ENCODE results near the gene ATP9A. TPM values are rescaled to one million over a fixed set of nuclear protein-coding genes. Genes with fewer than 3 reads are reported as not detected.
"Not testable (repeated sequence)": the region's sequence is repeated elsewhere in the genome, so short reads cannot be mapped to it uniquely, and the experiment has no call there.

Gene ATP9A
- total and polyA plus RNA-seq, 2 experiments from 2014 or later, result 11.3 to 16.9 TPM

DNA sequence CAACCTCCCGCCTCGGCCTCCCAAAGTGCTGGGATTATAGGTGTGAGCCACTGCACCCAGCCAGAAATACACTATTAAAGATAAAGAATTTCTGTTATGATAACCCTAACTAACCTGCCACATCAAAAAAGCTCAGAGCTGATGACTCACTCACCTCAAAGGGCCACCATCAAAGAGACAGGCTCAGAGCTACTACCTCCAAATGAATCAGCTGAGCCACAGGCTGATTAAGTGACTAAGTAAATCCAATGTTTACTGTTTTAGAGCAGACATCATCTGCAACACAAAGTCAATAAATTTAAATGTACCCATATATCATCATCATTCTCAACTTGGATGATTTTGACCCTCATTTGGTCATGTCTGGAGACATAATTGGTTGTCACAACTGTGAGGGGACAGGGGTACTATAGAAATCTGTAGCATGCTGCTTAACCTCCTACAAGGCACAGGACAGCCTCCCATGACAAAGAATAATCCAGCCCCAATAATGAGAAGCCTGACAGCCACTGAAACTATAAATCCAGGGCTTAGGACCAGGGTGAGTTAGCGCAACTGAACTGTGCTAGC, 106.5 kb downstream of the ATP9A start:
- no peak for TF ChIP-seq CTCF (IDR thresholded peaks at IDR 0.05; ENCODE audit: low read depth, low read length)
- Histone ChIP-seq H3K27ac (no peak overlapping the region), H3K27me3 (no peaks in the 10 kb centered on the region), H3K9me3 (ENCODE audit: low read depth) (no peaks in the 10 kb centered on the region), H3K4me1 (ENCODE audit: low read depth) (no peaks in the 10 kb centered on the region), H3K4me3 (no peak overlapping the region), H3K36me3 (no peaks in the 10 kb centered on the region)
- DNase-seq (ENCODE audit: low read depth in 1 of 2, low spot score in 1 of 2), result no peak

DNA sequence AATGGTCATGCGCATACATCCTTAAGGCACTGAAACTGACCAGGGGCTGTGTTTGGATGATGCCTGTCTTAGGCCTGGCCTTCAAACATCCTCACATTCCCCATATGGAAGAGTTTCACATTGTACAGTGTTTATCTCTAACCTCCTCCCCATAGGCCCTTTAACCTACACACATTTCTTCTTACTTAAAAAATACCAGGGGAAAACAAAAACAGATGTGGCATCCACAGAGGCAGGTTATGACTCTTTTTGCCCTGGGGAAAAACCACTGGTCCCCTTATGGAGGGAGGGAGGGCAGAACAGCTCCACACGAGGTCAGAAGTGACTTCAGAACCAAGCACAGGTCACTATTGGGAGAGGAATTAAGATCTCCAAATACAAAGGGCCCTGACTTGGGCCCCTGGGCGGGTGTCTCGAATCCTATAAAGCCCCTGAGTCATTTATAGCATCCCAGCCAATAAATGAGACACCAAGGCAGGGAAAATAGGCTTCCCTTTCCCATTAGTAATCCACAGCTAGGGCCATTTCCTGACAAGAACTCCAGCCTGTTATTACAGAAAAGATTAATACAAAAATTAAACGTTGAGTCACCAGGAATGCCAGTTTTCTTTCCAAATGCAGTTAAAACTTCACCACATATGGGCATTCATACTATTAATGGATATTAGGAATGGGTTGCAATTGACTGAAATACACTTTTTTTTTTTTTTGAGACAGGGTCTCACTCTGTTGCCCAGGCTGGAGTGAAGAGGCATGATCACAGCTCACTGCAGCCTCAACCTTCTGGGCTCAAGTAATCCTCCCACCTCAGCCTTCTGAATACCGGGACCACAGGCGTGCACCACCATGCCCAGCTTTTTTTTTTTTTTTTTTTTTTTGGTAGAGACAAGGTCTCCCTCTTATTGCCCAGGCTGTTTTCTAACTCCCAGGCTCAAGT, 107.2 kb downstream of the ATP9A start:
- H3K27ac ChIP-seq, result no peak overlapping the region
- H3K36me3 ChIP-seq, result peaks cover under 1% of the 10 kb centered on the region
- no peak for TF ChIP-seq CTCF (IDR thresholded peaks at IDR 0.05; ENCODE audit: low read depth, low read length)
- H3K9me3 ChIP-seq (ENCODE audit: low read depth), result no peaks in the 10 kb centered on the region
- H3K27me3 ChIP-seq, result no peaks in the 10 kb centered on the region
- no peak overlapping the region for H3K4me3 ChIP-seq
- H3K4me1 ChIP-seq (ENCODE audit: low read depth), result no peaks in the 10 kb centered on the region
- DNase-seq (ENCODE audit: low read depth in 1 of 2, low spot score in 1 of 2), result peak in 1 of 2 donors; percentile 54

GRCh38 chr20:51659491-51660050, 108.6 kb downstream of the ATP9A start:
- TF ChIP-seq CTCF (IDR thresholded peaks at IDR 0.05; ENCODE audit: low read depth, low read length), result no peak
- no peaks in the 10 kb centered on the region for H3K9me3 ChIP-seq (ENCODE audit: low read depth)
- no peak overlapping the region for H3K4me3 ChIP-seq
- no peak overlapping the region for H3K27ac ChIP-seq
- no peaks in the 10 kb centered on the region for H3K4me1 ChIP-seq (ENCODE audit: low read depth)
- no peaks in the 10 kb centered on the region for H3K27me3 ChIP-seq
- no peak for DNase-seq (ENCODE audit: low read depth in 1 of 2, low spot score in 1 of 2)
- H3K36me3 ChIP-seq, result peaks cover 3% of the 10 kb centered on the region

GRCh38 chr20:51656726-51657260, 111.4 kb downstream of the ATP9A start:
- peaks cover 3% of the 10 kb centered on the region for H3K36me3 ChIP-seq
- no peaks in the 10 kb centered on the region for H3K4me1 ChIP-seq (ENCODE audit: low read depth)
- H3K27me3 ChIP-seq, result no peaks in the 10 kb centered on the region
- no peak overlapping the region for H3K27ac ChIP-seq
- H3K4me3 ChIP-seq, result no peak overlapping the region
- no peaks in the 10 kb centered on the region for H3K9me3 ChIP-seq (ENCODE audit: low read depth)
- DNase-seq (ENCODE audit: low read depth in 1 of 2, low spot score in 1 of 2), result no peak
- no peak for TF ChIP-seq CTCF (IDR thresholded peaks at IDR 0.05; ENCODE audit: low read depth, low read length)

DNA sequence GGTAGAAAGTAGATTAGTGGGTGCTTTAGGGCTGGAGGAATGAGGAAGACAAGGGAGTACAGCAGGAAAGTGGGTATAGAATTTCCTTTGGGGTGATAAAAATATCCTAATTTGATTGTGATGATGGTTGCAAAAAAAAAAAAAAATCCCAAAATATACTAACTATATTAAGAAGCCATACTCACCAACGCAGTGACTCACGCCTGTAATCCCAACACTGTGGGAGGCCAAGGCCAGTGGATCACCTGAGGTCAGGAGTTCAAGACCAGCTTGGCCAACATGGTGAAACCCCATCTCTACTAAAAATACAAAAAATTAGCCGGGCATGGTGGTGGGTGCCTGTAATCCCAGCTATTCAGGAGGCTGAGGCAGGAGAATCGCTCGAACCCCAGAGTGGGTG, 112.1 kb downstream of the ATP9A start:
- H3K4me3 ChIP-seq; DNase-seq (ENCODE audit: low read depth in 1 of 2, low spot score in 1 of 2); H3K27ac ChIP-seq; H3K27me3 ChIP-seq; H3K36me3 ChIP-seq; H3K4me1 ChIP-seq (ENCODE audit: low read depth); H3K9me3 ChIP-seq (ENCODE audit: low read depth): not testable (repeated sequence)

Measured in cardiac muscle cell (in vitro differentiated cells and primary cell).